ENCODE measurements around the gene CASQ2. TPM values are rescaled to one million over a fixed set of nuclear protein-coding genes. Genes with fewer than 3 reads are reported as not detected.

Gene CASQ2
- total RNA-seq, 2 experiments from 2014 or later, result not detected

DNA sequence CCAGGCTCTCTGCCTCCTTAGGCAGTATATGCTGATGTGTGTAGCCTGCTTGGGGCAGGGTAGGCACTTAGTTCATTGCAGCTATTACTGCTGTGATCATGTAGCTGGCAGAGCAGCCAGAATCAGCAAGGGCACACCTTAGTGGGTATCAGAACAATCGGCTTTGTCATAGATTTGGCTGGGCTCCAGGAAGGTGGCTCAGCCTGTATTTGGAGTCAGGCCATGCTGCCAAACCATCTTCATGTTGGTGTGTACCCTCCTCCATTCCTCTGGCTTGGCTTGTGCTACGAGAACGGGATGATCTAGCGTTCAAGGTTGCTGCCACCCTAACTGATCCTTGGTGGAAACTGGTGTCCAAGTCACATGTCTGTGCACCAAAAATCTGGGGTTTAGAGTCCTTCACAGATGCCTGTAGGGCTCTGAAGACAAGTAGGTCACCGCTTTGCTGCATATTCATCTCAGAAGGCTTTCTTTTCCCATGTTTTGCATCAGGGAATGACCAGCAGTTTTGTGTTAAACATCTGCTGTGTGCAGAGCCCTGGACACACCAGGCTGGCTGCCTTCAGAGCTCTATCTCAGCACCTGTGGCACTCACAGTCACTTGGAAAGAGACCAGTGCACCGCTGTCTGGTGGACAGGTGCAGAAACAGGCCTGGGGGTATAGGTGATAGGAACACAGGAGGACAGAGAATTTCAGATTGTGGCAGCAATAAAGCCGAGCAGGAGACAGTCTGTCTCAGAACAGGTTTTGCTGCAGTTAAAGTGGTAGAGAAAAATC lies 103.0 kb downstream of the CASQ2 start:
- Mint-ChIP-seq H3K36me3 (ENCODE audit: low read depth) (no peaks in the 10 kb centered on the region), H3K4me3 (no peak overlapping the region), H3K27me3 (ENCODE audit: low read depth) (no peaks in the 10 kb centered on the region), H3K4me1 (ENCODE audit: low read depth) (no peaks in the 10 kb centered on the region), H3K9me3 (no peaks in the 10 kb centered on the region), H3K27ac (no peak overlapping the region)
- CTCF ChIA-PET, result interaction anchor here (0.7 to 1.0 kb wide), 2 partner anchors 41 to 95 kb away, joined by 3 read pairs; no protein-coding TSS in a partner anchor
- intact Hi-C loops (cut with micrococcal nuclease), result no loop called here
- no peak for DNase-seq

DNA sequence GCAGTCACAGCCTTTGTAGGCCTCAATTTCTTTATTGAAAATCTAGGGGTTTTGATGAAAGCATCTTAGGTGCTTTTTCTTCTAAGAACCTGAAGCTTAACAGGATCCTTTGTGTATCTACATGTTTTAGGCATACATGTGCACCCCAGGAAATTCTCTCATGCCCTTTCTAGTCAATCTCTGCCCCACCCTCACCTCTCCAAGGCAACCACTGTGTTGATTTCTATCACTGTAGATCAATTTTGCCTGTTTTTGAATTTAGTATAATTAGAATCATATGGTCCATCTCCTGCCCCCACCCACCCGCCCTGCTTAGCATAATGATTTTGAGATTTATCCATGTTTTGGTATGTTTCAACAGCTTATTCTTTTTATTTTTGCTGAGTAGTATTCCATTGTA lies 107.4 kb downstream of the CASQ2 start:
- Mint-ChIP-seq H3K36me3 (ENCODE audit: low read depth) (no peaks in the 10 kb centered on the region), H3K9me3 (no peaks in the 10 kb centered on the region), H3K4me3 (no peak overlapping the region), H3K4me1 (ENCODE audit: low read depth) (no peaks in the 10 kb centered on the region), H3K27me3 (ENCODE audit: low read depth) (peaks cover 7% of the 10 kb centered on the region), H3K27ac (no peak overlapping the region)
- CTCF ChIA-PET, result interaction anchor here (1.5 kb wide), 1 partner anchor 320 kb away, joined by 3 read pairs; no protein-coding TSS in a partner anchor
- no peak for DNase-seq
- intact Hi-C loops (cut with micrococcal nuclease), result no loop called here

- no peak for DNase-seq
- Mint-ChIP-seq H3K4me3 (no peak overlapping the region), H3K27me3 (ENCODE audit: low read depth) (peaks cover 9% of the 10 kb centered on the region), H3K27ac (no peak overlapping the region), H3K4me1 (ENCODE audit: low read depth) (peaks cover 2% of the 10 kb centered on the region), H3K36me3 (ENCODE audit: low read depth) (no peaks in the 10 kb centered on the region), H3K9me3 (no peaks in the 10 kb centered on the region)
- CTCF ChIA-PET, result interaction anchor here (1.0 to 1.5 kb wide), 2 partner anchors 20 to 321 kb away, joined by 3 read pairs; no protein-coding TSS in a partner anchor
- intact Hi-C loops (cut with micrococcal nuclease), result no loop called here
These were observed 108.4 kb downstream of the CASQ2 start for GRCh38 chr1:115660151-115660550.

DNA sequence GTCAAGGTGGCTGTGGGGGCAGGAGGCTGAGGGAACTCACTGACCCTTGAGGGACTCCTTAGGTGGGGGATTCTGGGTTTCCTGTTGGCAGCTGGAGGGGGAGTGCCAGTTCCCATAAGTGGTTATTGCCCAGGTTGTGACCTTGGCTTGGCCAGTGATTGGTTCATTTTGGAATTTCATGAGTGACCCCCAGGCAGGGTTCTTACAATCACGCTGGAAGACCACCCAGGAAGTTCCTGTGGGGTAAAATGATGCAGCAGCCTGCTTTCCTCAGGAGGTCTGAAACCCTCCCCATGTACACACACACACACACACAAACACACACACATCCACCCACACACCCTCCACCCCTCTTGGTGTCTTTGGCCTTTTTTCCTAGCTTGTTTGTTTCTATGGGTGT lies 109.9 kb downstream of the CASQ2 start:
- no peak overlapping the region for H3K27ac Mint-ChIP-seq
- H3K9me3 Mint-ChIP-seq, result no peaks in the 10 kb centered on the region
- no peak overlapping the region for H3K4me3 Mint-ChIP-seq
- H3K4me1 Mint-ChIP-seq (ENCODE audit: low read depth), result peaks cover 4% of the 10 kb centered on the region
- CTCF ChIA-PET, result no interaction called here
- DNase-seq, result no peak
- peaks cover 12% of the 10 kb centered on the region for H3K27me3 Mint-ChIP-seq (ENCODE audit: low read depth)
- no peaks in the 10 kb centered on the region for H3K36me3 Mint-ChIP-seq (ENCODE audit: low read depth)
- intact Hi-C loops (cut with micrococcal nuclease), result no loop called here

GRCh38 chr1:115656461-115657077 lies 111.9 kb downstream of the CASQ2 start:
- Mint-ChIP-seq H3K9me3 (no peaks in the 10 kb centered on the region), H3K27me3 (ENCODE audit: low read depth) (peaks cover 12% of the 10 kb centered on the region), H3K36me3 (ENCODE audit: low read depth) (no peaks in the 10 kb centered on the region), H3K4me3 (no peak overlapping the region), H3K4me1 (ENCODE audit: low read depth) (peaks cover 4% of the 10 kb centered on the region), H3K27ac (no peak overlapping the region)
- CTCF ChIA-PET, result no interaction called here
- intact Hi-C loops (cut with micrococcal nuclease), result no loop called here
- no peak for DNase-seq

DNA sequence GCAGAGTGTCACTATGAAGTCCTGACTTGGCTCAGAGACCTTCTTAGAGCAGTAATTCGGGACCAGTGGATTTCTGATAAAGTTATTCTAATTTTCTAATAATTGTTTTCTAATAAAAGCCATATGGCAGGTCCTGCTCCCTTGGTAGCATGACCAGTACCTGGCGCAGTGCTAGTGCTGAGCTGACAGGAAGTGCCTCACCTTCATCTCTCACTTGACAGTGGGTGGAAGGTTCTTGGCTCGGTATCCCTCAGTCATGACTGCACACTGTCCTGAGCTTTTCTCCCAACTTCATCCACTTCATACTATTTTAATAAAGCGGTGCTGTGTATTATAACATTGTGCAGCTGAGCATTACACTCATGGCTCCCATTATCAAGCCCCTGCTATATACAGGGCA lies 112.6 kb downstream of the CASQ2 start:
- Mint-ChIP-seq H3K36me3 (ENCODE audit: low read depth) (no peaks in the 10 kb centered on the region), H3K9me3 (no peaks in the 10 kb centered on the region), H3K4me1 (ENCODE audit: low read depth) (peaks cover 4% of the 10 kb centered on the region), H3K4me3 (no peak overlapping the region), H3K27ac (no peak overlapping the region), H3K27me3 (ENCODE audit: low read depth) (peaks cover 12% of the 10 kb centered on the region)
- no peak for DNase-seq
- CTCF ChIA-PET, result no interaction called here
- intact Hi-C loops (cut with micrococcal nuclease), result no loop called here

DNA sequence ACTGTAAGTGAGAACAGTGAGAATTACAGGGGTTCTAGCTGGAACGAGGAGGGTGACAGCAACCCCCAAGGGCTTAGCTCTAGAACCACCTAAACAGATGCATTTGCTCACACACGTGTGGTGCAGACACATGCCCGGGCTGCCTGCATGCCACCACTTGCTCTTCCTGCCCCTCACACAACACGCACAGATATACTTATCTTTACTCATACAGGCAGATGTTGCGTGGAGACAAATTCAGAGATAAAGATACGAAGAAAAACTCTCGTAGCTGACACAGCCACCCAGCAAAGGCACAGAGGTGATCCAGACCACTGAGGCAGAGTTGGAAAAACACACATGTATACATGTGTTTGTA lies 113.2 kb downstream of the CASQ2 start:
- intact Hi-C loops (cut with micrococcal nuclease), result no loop called here
- Mint-ChIP-seq H3K36me3 (ENCODE audit: low read depth) (no peaks in the 10 kb centered on the region), H3K27me3 (ENCODE audit: low read depth) (peaks cover 12% of the 10 kb centered on the region), H3K27ac (no peak overlapping the region), H3K4me3 (no peak overlapping the region), H3K4me1 (ENCODE audit: low read depth) (peaks cover 4% of the 10 kb centered on the region), H3K9me3 (no peaks in the 10 kb centered on the region)
- DNase-seq, result no peak
- CTCF ChIA-PET, result no interaction called here

DNA sequence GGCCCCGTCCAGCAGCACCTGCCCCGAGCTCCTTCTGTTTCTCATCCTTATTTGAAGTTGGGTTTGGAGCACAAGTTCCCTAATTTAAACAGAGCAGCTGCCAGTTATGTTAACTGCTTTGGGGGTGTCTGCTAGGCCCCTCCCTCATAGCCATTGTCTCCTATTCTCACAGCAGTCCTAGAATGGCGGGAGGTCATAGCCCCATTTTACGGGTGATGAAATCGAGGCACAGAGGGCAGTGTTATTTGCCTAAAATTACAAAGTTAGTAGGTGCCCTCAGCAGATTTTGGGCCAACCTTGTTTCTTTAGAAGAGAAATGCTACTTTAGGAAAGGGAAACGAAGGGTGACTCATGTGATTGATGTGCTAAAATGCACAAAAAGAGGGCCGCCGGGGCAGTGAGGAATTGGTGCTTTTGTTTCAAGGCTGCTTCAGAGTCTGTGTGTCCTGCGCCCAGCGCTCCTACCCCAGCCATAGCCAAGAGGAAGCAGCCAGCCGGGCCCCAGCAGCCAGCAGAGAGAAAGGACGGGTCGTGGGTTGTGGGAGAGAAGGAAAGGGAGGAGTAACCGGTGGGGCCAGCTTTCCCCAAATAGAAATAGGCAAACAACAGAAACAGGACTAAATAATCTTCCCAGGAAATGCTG lies 113.7 kb downstream of the CASQ2 start:
- CTCF ChIA-PET, result interaction anchor here (1.8 kb wide), 1 partner anchor 52 kb away, joined by 3 read pairs; no protein-coding TSS in a partner anchor
- no peaks in the 10 kb centered on the region for H3K9me3 Mint-ChIP-seq
- H3K4me3 Mint-ChIP-seq, result no peak overlapping the region
- peaks cover 12% of the 10 kb centered on the region for H3K27me3 Mint-ChIP-seq (ENCODE audit: low read depth)
- no peak overlapping the region for H3K27ac Mint-ChIP-seq
- no peaks in the 10 kb centered on the region for H3K36me3 Mint-ChIP-seq (ENCODE audit: low read depth)
- no peak for DNase-seq
- intact Hi-C loops (cut with micrococcal nuclease), result no loop called here
- H3K4me1 Mint-ChIP-seq (ENCODE audit: low read depth), result peaks cover 4% of the 10 kb centered on the region

GRCh38 chr1:115654125-115654524 lies 114.4 kb downstream of the CASQ2 start:
- H3K27me3 Mint-ChIP-seq (ENCODE audit: low read depth), result peaks cover 17% of the 10 kb centered on the region

DNA sequence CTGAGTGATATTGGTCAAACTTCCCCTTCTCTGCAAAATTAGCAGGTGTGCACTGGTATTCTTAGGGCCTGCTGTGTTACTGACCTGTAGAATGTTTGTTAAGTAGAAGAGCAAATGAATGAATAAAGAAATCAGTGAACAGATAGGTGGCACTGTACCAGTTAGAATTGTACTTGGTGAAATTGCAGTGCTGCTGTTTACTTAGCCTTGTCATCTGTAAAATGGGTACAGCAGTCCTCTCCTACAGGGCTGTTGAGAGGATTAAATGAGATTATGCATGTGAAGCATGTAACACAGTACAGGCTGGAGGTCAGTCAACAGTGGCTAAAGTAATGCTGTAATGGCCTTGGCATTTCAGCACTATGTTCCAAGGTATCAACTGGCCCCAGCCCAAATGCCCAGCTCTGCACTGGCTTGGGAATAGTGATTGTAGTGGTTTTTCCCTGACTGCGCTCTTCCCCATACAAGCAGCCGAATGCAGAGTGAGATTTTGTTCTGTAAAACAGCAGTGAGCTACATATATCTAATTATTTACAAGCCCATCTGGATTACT lies 116.2 kb downstream of the CASQ2 start:
- Mint-ChIP-seq H3K4me3 (no peak overlapping the region), H3K4me1 (ENCODE audit: low read depth) (peaks cover 7% of the 10 kb centered on the region), H3K27me3 (ENCODE audit: low read depth) (peaks cover 17% of the 10 kb centered on the region), H3K27ac (no peak overlapping the region), H3K36me3 (ENCODE audit: low read depth) (no peaks in the 10 kb centered on the region), H3K9me3 (no peaks in the 10 kb centered on the region)
- intact Hi-C loops (cut with micrococcal nuclease), result no loop called here
- DNase-seq, result no peak
- CTCF ChIA-PET, result no interaction called here

More at GRCh38 chr1:115654125-115654524, 114.4 kb downstream of the CASQ2 start:
- H3K36me3 Mint-ChIP-seq (ENCODE audit: low read depth), result no peaks in the 10 kb centered on the region
- CTCF ChIA-PET, result interaction anchor here (1.8 kb wide), 1 partner anchor 53 kb away, joined by 3 read pairs; no protein-coding TSS in a partner anchor
- no peaks in the 10 kb centered on the region for H3K9me3 Mint-ChIP-seq
- intact Hi-C loops (cut with micrococcal nuclease), result no loop called here
- peaks cover 7% of the 10 kb centered on the region for H3K4me1 Mint-ChIP-seq (ENCODE audit: low read depth)
- no peak overlapping the region for H3K4me3 Mint-ChIP-seq
- no peak overlapping the region for H3K27ac Mint-ChIP-seq
- DNase-seq, result no peak

GRCh38 chr1:115651391-115651790 lies 117.1 kb downstream of the CASQ2 start:
- Mint-ChIP-seq H3K27me3 (ENCODE audit: low read depth) (peaks cover 10% of the 10 kb centered on the region), H3K4me1 (ENCODE audit: low read depth) (peaks cover 7% of the 10 kb centered on the region), H3K27ac (no peak overlapping the region), H3K9me3 (no peaks in the 10 kb centered on the region), H3K4me3 (no peak overlapping the region), H3K36me3 (ENCODE audit: low read depth) (no peaks in the 10 kb centered on the region)
- intact Hi-C loops (cut with micrococcal nuclease), result no loop called here
- no peak for DNase-seq
- CTCF ChIA-PET, result no interaction called here

- H3K9me3 Mint-ChIP-seq, result no peaks in the 10 kb centered on the region
- CTCF ChIA-PET, result no interaction called here
- H3K36me3 Mint-ChIP-seq (ENCODE audit: low read depth), result no peaks in the 10 kb centered on the region
- H3K4me1 Mint-ChIP-seq (ENCODE audit: low read depth), result peaks cover 7% of the 10 kb centered on the region
- no peak overlapping the region for H3K4me3 Mint-ChIP-seq
- H3K27me3 Mint-ChIP-seq (ENCODE audit: low read depth), result peaks cover 10% of the 10 kb centered on the region
- intact Hi-C loops (cut with micrococcal nuclease), result no loop called here
- no peak for DNase-seq
- no peak overlapping the region for H3K27ac Mint-ChIP-seq
These were observed 117.6 kb downstream of the CASQ2 start for GRCh38 chr1:115650961-115651360.

Data from activated naive CD4-positive, alpha-beta T cell treated with anti-CD3 and anti-CD28 coated beads for 36 hours (primary cell).